HG02970 (cell line): ENCODE measurements around the gene PICK1.

Experiments used
- ATAC-seq: cut with Tn5 transposase; IDR thresholded peaks from one replicate; pipeline ENCODE4 v1.9.1; 2021; ENCODE audit warnings: mild to moderate bottlenecking, moderate library complexity, moderate number of reproducible peaks; ENCODE audit not compliant: unreplicated experiment, low FRiP score

PICK1 gene

GRCh38 chr22:38056969-38057891 is at the start of gene PICK1:
PICK1 (plus strand) TSS chr22:38057404; CDS start chr22:38057810, 406 bp downstream.
- ATAC-seq: no peak

DNA sequence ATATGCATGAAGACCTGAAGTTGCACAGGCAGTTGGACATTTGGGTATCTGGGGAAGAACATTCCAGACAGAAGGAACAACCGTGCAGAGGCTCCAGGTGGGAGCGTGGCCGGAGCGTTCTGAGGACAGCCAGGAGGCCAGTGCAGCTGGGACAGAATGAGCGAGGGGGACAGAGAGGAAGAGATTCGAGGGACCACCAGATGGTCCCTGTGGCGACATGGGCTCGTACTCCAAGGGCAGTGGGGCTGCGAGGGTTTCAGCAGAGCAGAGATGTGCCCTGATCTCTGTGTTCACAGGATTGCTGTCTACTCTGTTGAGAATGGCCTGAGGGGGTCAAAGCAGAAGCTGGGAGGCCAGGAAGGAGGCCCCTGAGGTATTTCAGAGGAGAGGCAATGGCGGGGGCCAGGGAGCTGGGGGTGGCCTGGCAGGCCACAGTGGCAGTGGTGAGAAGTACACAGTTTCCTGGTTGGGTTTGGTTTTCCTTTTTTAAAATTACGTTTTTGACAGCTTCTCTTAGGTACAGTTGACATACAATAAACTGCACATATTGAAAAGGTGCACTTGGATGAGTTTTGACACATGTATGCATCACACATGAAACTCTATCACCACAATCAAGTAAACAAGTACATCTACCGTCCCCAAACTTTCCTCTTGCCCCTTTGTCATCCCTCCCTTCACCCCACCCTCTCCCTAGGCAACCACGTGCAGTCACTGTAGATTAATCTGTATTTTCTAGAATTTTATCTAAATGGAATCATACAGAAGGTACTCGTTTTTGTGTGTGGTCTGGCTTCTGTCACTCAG is 48.0 kb upstream of the PICK1 start:
- no peak for ATAC-seq

DNA sequence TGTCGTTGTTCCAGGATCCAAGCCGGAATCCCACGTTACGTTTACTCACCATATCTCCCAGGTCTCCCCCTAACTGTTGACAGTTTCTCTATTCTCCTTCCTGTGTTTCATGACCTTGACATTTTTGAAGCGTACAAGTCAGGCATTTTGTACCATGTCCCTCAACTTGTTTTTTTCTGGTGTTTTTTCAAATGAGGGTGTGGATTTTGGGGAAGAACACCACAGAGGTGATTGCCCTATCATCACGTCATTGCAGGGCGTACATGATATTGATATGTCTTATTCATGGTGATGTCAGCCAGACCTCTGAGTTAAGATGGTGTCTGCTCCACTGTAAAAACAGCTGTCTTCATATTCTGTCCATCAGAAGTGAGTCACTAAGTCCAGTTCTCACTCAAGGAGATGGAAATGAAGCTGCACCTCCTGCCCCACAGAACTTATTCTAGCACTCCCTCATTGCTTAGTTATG is 44.6 kb upstream of the PICK1 start:
- no peak for ATAC-seq

- ATAC-seq: no peak
These were observed 43.1 kb upstream of the PICK1 start for GRCh38 chr22:38014083-38014482.

DNA sequence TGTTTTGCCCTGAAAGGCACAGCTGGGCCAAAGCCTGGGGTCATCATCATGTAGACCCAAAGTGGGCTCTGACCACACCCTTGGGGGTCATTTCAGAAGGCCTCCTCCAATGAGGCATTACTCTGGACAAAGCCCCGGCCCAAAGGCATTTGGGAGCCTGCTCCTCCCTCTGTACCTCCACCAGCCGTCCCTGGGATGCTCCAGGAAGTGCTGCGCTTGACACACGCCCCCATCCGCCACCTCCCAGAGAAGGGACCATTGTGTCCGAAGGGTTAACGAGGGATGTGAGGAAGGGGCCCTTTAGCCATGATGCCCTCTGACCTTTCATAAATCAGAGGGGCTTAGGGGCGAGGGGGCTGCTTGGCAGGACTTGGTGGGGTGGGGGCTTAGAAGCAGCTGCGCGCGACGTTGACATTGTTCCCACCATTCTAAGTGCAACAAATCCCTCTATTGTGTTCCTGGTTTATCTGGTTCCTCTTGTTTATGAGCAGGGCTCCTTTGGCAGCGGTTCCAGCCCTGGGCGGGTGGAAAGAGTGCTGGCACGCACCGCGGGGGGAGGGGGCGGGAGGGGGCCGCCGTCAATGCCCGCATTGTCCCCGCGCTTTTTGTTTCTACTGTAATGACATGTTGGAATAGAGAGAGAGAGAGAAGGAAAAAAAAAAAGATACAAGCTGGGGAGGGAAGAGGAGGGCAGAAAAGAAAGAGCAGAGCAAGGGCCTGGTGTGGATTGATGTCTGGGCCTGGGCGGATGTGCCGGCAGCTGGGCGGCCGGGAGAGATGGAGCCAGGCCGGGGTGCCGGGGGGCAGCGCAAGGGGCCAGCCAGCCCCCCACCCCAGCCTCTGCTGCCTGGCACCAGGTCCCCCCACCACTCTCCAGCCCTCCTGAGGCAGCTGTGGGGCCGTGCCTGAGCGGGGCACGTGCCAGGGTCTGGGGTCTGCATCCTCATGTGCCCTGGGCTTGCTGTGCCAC is 40.7 kb upstream of the PICK1 start:
- no peak for ATAC-seq

- no peak for ATAC-seq
These were observed 39.8 kb upstream of the PICK1 start for GRCh38 chr22:38017272-38017920.

DNA sequence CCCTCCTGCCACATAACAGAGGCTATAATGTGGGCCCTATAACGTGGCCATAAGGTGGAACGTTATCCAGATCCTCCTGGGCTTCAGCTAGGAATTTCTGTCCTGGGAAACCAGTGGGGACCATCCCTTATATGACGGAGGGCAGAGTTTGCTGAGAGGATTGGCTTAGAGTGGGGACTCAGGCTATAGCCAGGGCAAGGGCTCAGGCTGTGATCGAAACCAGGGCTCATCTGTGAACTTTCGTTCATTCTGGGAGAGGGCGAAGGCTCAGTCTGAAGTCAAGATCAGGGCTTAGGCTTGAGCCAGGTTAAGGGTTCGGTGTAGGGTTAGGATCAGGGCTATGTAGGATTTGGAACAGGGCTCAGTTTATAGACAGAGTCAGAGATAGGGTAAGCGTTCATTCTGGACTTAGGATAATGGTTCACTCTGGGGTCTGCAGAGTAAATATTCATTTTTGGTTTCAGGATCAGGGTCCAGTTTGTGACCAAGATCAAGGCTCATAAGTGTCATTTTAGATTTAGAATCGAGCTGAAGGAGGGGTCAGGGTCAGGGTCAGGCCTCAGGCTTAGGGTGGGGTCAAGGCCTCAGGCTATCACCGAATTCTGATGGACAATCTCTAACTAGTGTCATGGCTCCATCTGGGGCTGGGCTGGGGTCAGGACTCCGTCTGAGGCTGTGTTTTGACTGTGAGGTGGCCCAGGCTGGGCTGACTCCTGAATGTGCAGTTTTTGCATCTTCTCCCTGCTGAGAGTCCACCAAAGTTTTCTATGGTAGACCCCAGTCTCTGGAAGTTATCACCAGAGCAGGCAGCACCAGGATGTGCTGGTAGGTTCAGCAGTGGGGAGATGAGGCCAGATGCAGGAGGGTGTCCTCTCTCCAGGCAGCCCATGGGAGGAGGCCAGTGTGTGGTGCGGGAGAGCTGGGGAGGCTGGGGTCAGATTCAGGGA is 39.0 kb upstream of the PICK1 start:
- no peak for ATAC-seq

DNA sequence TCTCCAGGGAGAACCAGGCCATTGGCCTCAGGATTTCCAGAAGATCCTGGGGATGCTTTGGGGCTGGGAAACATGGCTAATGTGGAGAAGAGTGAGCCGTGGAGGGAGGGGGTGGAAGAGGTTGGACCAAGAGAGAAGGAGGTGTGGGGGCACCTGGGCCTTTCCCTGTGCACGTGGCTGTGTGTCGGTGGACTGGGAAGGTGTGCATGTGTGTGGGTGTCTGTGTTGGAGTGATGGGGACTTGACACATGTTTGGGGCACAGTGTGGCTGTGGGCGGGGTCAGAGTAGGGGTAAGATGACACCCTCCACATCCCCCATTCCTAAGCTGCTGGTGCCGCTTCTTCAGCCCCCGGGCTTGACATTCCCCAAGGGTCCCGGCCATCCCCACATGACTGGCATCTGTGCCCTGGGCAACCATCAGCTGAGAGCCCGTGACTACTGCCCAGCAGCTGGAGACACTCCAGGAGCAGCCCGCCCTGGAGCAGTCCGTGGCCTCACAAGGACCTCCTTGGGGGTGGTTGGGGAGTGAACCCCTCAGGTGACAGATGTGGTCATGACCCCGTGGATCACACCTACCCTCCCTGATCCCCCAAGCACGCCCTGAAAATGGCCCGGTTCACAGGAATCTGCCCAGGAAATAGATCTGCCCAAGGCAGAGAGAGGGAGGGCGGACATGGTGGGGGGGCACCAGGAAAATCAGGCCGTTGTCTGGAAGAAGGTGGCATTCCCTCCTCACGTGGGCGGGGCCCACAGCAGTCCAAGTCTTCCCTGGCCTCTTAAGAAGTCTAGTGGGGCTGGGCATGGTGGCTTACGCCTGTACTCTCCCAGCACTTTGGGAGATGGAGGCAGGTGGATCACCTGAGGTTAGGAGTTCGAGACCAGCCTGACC is 38.0 kb upstream of the PICK1 start:
- no peak for ATAC-seq

DNA sequence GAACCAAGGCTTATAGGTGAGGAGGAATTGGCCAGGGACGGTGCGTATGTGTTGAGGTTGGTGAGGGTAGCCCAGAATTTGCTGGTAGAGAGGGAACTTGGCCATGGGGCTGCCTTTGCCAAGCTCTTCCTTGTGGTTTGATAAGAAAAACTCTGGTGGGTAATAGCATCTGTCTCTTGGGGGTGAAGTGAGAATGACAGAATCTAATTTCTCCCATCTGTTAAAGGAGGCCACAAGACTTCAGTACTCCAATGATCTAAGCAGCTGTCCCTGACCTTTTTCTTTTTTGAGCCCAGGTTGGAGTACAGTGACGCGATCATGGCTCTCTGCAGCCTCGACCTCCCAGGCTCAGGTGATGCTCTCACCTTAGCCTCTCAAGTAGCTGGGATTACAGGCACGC is 36.0 kb upstream of the PICK1 start:
- ATAC-seq: no peak

DNA sequence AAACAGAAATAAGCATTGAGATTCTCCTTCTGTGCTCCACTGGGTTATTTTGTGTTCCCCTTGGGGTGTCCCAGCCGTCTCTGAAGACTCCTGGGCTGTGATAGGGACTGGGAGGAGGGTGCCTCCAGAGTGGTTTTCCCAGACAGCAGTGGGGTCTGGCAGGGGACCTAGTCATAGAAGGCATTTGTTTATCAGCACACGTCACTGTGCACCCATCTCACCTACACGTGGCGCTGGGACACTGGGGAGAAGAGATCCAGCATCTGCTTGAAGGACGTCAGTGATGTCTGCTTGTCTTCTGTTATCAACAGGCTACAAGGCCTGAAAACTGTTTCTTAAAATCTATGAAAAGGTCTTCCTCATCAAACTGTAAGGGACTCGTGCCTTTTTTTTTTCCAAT is 34.2 kb upstream of the PICK1 start:
- no peak for ATAC-seq

DNA sequence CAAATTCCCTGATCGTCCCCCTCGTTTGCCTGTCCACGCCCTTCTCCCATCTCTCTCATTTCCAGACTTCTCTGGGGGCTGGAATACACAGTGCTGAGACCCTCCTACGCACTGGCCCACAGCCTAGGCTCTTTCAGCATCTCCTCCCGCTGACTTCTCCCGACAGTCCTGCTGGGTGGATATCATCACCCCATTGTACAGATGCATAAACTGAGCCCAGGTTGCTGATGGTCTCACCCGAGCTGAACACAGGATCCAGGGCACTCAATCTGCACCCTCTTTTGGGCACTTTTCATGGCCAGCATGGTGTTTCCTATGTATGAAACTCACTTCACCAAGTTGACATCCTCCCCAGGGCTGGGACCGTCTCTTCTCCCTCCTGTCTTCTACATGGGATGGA is 31.7 kb upstream of the PICK1 start:
- ATAC-seq: no peak

DNA sequence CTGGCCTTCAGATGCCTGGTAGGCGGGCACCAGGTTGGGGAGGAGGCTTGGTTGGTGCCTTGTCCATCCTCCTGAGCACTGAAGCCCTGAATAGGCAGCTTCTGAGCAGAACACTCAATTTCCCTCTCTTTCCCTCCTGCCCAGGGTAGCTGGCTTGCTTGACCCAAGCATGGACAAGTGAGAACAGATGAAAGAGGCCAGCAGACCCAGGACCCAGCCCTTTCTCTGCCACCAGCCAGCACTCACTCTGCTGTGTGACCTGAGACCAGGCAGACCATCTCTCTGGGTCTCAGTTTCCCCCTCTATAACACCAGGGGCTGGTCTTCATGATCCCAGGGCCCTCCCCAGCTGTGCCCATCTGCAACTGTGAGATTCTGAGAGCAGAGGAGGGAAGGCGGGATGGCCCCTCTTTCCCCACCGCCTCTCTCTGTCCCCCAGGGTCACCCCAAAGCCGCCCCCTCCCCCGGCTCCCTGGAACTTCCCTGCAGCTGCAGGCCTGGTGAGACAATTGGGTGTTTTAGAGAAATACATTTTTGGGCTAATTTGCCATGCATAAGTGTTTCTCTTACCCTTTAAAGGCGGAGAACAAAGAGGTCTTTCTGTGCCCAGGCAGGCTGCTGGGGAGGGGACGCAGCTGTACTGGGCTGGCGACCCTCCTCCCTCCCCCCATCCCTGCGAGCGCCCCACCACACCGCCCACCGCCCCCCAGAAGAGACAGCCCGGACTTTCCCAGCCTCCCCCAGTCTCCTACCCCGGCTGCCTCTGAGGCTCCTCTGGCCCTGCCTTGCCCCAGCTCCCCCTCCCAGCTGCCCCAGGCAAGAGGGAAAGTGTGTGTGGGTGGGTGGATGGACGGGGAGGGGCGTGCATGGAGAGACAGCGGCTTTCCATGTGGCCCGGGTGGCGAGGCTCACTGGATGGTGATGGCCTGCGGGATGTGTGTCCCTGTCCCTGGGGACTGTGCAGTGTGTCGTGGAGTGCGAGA is 30.8 kb upstream of the PICK1 start:
- no peak for ATAC-seq

- no peak for ATAC-seq
These were observed 29.7 kb upstream of the PICK1 start for GRCh38 chr22:38027487-38027886.

DNA sequence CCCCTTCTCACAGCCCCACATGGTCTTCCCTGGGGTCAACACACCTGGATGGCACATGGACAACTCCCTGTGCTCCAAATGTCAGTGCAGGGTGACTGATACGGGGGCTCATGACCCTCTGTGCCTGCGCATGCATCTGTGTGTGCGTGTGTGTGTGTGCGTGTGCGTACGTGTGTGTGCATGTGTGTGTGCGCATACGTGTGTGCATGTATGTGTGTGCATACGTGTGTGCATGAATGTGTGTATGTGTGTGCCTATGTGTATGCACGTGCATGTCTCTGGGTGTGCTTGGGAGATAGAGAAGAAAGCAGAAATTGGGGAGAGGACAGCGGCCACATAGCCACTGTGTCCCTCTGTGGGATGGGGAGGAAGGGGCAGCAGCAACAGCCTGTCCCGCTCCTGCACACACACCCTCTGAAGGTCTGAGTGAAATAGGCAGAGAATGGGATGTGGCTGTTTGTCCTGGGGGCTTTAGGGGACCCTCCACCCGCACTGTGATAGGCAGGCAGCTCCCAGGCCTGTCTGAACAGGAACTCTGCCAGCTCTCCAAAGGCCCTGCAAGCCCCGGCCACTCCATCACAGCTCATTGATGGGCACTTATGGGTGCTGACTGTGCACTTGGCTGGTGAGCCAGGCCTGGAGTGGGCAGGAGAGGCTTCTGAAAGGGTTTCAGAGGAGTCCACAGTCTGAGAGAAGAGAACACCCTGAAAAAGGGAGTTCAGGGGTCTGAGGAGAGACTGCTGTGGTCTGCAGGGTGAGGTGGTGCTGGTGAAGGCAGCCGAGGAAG is 28.7 kb upstream of the PICK1 start:
- no peak for ATAC-seq

GRCh38 chr22:38029370-38029769 is 27.8 kb upstream of the PICK1 start:
- ATAC-seq: no peak

DNA sequence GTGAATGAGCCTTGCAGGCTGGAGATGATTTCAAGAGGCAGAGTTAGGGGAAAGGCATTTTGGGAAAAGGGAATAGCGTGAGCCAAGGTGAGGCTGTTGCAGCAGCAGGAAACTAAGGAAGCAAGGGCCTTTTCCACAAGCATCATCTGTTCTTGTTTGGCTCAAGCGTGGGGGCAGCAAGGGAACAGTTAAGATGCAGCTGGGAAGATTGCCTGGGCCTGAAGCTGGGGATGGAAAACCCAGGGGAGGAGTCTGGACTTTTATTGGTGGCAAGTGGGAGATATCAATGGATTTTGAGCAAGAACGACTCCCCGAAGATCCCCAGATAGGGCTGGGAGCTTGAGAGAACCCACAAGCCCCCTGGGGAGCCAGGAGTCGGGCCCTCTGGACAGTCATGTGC is 27.3 kb upstream of the PICK1 start:
- no peak for ATAC-seq
